ENCODE results near the gene SERTM2. TPM values are rescaled to one million over a fixed set of nuclear protein-coding genes. Genes with fewer than 3 reads are reported as not detected.

SERTM2 gene
- total and polyA plus RNA-seq, 2 of the 8 experiments (the other 6 are each of a cell fraction or from before 2014, with no cell fraction given) = 0.45 to 0.58 TPM

GRCh38 chrX:111498538-111499103 is 12.8 kb upstream of the SERTM2 start:
- Histone ChIP-seq H2BK20ac (ENCODE audit: low read length) (no peak overlapping the region), H3K4me1 (replicated peaks in 1 of 4; ENCODE audit: control insufficient read depth in 3 of 4, insufficient read depth in 4 of 4, low read length in 3 of 4) (no peaks in the 10 kb centered on the region), H4K8ac (ENCODE audit: extremely low read depth, insufficient read depth, low read length) (no peak overlapping the region), H3K79me2 (ENCODE audit: control insufficient read depth in 1 of 2, insufficient read depth in 2 of 2, low read length in 2 of 2) (no peaks in the 10 kb centered on the region), H3K27me3 (replicated peaks in 1 of 4; ENCODE audit: control insufficient read depth in 3 of 4, extremely low read depth in 1 of 4, insufficient read depth in 3 of 4, low read length in 3 of 4) (no peaks in the 10 kb centered on the region), H3K56ac (replicated peaks; ENCODE audit: insufficient read length, low read depth, low read length) (no peak overlapping the region), H3K23me2 (ENCODE audit: low read depth, low read length) (no peaks in the 10 kb centered on the region), H3K79me1 (ENCODE audit: low read depth, low read length) (no peaks in the 10 kb centered on the region), H2BK12ac (ENCODE audit: low read depth, low read length) (no peak overlapping the region), H2BK5ac (ENCODE audit: low read depth, low read length) (no peak overlapping the region), H3K14ac (ENCODE audit: insufficient read length) (no peak overlapping the region), H3K9ac (replicated peaks in 1 of 4; ENCODE audit: extremely low read depth in 1 of 4, low read depth in 3 of 4, low read length in 3 of 4) (no peak overlapping the region), H3K4me2 (ENCODE audit: insufficient read depth in 1 of 2, low read depth in 2 of 2, low read length in 2 of 2) (no peak overlapping the region), H2BK15ac (ENCODE audit: low read length) (no peak overlapping the region), H3K4ac (replicated peaks; ENCODE audit: insufficient read length, low read depth, low read length) (no peak overlapping the region), H2AFZ (ENCODE audit: low read length) (no peak overlapping the region), H3K4me3 (ENCODE audit: extremely low read depth in 1 of 4, insufficient read depth in 2 of 4, low read depth in 3 of 4, low read length in 4 of 4) (no peak overlapping the region), H4K91ac (replicated peaks; ENCODE audit: insufficient read length, low read length) (no peak overlapping the region), H3K36me3 (ENCODE audit: control insufficient read depth in 2 of 4, insufficient read depth in 4 of 4, low read length in 3 of 4) (no peaks in the 10 kb centered on the region), H3K18ac (ENCODE audit: extremely low read depth, low read length) (no peak overlapping the region), H4K20me1 (replicated peaks in 1 of 2; ENCODE audit: control insufficient read depth in 1 of 2, insufficient read depth in 2 of 2, low read length in 2 of 2) (no peaks in the 10 kb centered on the region), H2AK5ac (ENCODE audit: low read depth, low read length) (no peak overlapping the region), H4K5ac (ENCODE audit: insufficient read length, low read depth, low read length) (no peak overlapping the region), H3K27ac (ENCODE audit: low read depth, low read length) (no peak overlapping the region), H3K9me3 (ENCODE audit: insufficient read depth in 2 of 2, low read depth in 1 of 2, low read length in 1 of 2) (no peaks in the 10 kb centered on the region), H3K23ac (ENCODE audit: insufficient read length) (no peak overlapping the region), H2BK120ac (replicated peaks; ENCODE audit: low read depth, low read length) (no peak overlapping the region)
- no peak for DNase-seq (ENCODE audit: low read depth in 1 of 2, low spot score in 2 of 2)
- CTCF ChIA-PET (ENCODE audit: partially characterized antibody) = no interaction called here
- POLR2A ChIA-PET (ENCODE audit: partially characterized antibody) = no interaction called here
- no peak for TF ChIP-seq RXRA (IDR thresholded peaks at IDR 0.05; ENCODE audit: insufficient read depth, low read depth, low read length)
- TF ChIP-seq EZH2 (IDR thresholded peaks at IDR 0.05; ENCODE audit: low read depth, low read length, severe bottlenecking) = no peak
- no peak for TF ChIP-seq RBBP5 (IDR thresholded peaks at IDR 0.05; ENCODE audit: borderline replicate concordance, low read depth, low read length)
- no peak for TF ChIP-seq SIN3A (conservative IDR thresholded peaks at IDR 0.05 in 1 of 2, IDR thresholded peaks at IDR 0.05 in 1 of 2; ENCODE audit: low read depth in 1 of 2, low read length in 2 of 2)
- TF ChIP-seq ASH2L (IDR thresholded peaks at IDR 0.05; ENCODE audit: low read length) = no peak
- no peak for TF ChIP-seq RNF2 (IDR thresholded peaks at IDR 0.05; ENCODE audit: borderline replicate concordance, low read depth, low read length, missing control alignments, poor library complexity, severe bottlenecking)
- no peak for TF ChIP-seq MAFK (IDR thresholded peaks at IDR 0.05; ENCODE audit: low read depth, low read length)
- no peak for TF ChIP-seq CHD2 (IDR thresholded peaks at IDR 0.05; ENCODE audit: low read length)
- TF ChIP-seq TAF1 (IDR thresholded peaks at IDR 0.05; ENCODE audit: low read depth, low read length) = no peak
- TF ChIP-seq NANOG (IDR thresholded peaks at IDR 0.05; ENCODE audit: insufficient read depth, low read depth, low read length, poor library complexity, severe bottlenecking) = no peak
- 95% methylated on average over 3 of the region's 3 CpGs; no CpG with 5 or more reads in 1 of the 2 experiments for WGBS, 2 experiments (ENCODE audit: extremely low coverage in 1 of 2, insufficient coverage in 1 of 2, insufficient read length in 1 of 2, insufficient replicate concordance in 2 of 2, low coverage in 1 of 2, low lambda C conversion rate in 2 of 2, missing lambda C conversion rate in 1 of 2)
- no peak for FAIRE-seq
